GM12864 (cell line): ENCODE results near the gene PLK1.
"Not testable (repeated sequence)": the region's sequence is repeated elsewhere in the genome, so short reads cannot be mapped to it uniquely, and the experiment has no call there.

Experiments used
- DNase-seq: peaks from one replicate; pipeline ENCODE4 v3.0.0-alpha.2; 2011; ENCODE audit warnings: low read depth
- H3K4me3 ChIP-seq: 2 replicates; pipeline ENCODE4 v1.5.1; 2011; ENCODE audit warnings: mild to moderate bottlenecking, low read depth, low read length, control low read depth
- TF ChIP-seq, protein P1 (sequence below): IDR thresholded peaks from 2 replicates; pipeline ENCODE4 v1.5.1; 2011; ENCODE audit warnings: low read depth, mild to moderate bottlenecking, moderate library complexity, low read length, control low read depth, inconsistent platforms; ENCODE audit errors: missing control alignments

Gene PLK1

DNA sequence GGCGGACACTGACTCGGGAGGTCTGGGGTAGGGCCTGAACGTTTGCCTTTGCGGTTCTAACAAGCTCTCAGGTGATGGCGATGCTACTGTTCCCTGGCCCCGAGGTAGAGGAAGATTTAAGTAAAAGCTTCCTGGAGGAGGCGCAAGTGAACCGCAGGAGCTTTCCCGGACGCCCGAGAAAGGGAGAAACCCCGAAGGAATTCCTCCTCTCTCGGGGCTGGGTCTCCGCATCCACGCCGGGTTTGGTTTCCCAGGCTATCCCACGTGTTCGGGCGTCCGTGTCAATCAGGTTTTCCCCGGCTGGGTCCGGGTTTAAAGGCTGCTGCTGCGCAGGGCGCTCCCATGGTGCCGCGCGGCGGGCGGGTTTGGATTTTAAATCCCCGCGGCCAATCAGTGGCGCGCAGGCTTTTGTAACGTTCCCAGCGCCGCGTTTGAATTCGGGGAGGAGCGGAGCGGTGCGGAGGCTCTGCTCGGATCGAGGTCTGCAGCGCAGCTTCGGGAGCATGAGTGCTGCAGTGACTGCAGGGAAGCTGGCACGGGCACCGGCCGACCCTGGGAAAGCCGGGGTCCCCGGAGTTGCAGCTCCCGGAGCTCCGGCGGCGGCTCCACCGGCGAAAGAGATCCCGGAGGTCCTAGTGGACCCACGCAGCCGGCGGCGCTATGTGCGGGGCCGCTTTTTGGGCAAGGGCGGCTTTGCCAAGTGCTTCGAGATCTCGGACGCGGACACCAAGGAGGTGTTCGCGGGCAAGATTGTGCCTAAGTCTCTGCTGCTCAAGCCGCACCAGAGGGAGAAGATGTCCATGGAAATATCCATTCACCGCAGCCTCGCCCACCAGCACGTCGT is at the start of gene PLK1:
TSS of gene PLK1 (plus strand) at position 460 of the 844 bp plus-strand sequence. CDS start at position 504, 44 bp downstream.
- peak; percentile 49 for DNase-seq
- peak within 1 kb of the TSS; percentile 82 for H3K4me3 ChIP-seq
- TF ChIP-seq, protein P1, sequence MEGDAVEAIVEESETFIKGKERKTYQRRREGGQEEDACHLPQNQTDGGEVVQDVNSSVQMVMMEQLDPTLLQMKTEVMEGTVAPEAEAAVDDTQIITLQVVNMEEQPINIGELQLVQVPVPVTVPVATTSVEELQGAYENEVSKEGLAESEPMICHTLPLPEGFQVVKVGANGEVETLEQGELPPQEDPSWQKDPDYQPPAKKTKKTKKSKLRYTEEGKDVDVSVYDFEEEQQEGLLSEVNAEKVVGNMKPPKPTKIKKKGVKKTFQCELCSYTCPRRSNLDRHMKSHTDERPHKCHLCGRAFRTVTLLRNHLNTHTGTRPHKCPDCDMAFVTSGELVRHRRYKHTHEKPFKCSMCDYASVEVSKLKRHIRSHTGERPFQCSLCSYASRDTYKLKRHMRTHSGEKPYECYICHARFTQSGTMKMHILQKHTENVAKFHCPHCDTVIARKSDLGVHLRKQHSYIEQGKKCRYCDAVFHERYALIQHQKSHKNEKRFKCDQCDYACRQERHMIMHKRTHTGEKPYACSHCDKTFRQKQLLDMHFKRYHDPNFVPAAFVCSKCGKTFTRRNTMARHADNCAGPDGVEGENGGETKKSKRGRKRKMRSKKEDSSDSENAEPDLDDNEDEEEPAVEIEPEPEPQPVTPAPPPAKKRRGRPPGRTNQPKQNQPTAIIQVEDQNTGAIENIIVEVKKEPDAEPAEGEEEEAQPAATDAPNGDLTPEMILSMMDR, result peak; percentile 29

GRCh38 chr16:23629516-23629915 is 49.2 kb upstream of the PLK1 start:
- no peak overlapping the region for H3K4me3 ChIP-seq
- no peak for DNase-seq
- TF ChIP-seq, protein P1, result no peak

DNA sequence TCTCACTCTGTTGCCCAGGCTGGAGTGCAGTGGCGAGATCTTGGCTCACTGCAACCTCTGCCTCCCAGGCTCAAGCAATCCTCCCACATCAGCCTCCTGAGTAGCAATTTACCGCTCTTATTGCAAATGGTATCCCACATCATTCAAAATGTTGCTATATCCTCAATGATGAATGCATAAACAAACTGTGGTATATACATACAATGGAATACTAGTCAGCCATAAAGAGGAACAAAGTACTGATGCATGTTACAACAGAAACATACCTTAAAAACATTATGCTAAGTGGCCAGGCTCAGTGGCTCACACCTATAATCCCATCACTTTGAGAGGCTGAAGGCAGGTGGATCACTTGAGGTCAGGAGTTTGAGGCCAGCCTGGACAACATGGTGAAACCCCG is 46.8 kb upstream of the PLK1 start:
- not testable (repeated sequence) for H3K4me3 ChIP-seq, DNase-seq

DNA sequence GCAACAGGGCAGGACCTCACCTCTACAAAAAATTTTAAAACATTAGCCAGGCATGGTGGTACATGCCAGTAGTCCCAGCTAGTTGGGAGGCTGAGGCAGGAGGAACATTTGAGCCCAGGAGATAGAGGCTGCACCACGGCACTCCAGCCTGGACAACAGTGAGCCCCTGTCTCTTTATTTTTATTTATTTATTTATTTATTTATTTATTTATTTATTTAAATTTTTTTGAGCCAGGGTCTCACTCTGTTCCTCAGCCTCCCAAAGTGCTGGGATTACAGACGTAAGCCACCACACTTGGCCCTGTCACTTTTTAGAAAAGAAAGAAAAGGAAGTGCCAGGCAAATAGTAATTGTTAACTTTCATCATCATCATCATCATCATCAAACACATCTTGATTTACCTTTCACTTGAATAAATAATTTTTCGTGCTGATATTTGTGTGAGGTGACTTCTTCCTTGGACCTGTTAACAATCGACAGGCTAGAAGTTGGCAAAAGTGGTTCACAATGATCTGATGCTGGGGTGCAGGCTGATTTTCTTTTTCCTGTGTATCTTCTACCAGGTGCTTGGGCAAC is 44.1 kb upstream of the PLK1 start:
- DNase-seq, result no peak
- TF ChIP-seq, protein P1, result no peak
- H3K4me3 ChIP-seq, result no peak overlapping the region

DNA sequence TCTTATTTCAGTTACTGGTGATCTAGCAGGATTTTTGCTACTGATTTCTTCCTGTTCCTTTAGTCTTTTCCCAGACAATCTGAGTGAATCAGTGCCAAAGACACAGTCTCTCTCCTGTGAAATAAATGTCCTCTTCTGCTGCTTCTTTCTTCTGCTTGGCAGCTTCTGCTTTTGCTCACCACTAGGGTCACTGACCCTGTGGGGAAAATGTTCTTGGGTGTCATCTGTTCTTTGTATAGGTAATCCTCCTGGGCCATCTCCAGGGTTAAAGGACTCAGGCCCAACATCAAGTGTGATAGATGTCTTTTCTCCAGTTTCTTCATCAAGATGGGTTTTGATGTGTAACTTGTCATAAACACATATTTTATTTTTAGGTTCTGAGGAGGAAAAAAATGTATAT is 42.7 kb upstream of the PLK1 start:
- H3K4me3 ChIP-seq, result no peak overlapping the region
- TF ChIP-seq, protein P1, result no peak
- DNase-seq, result no peak

GRCh38 chr16:23640615-23640930 is 38.1 kb upstream of the PLK1 start:
- no peak for DNase-seq
- peak overlapping the region; percentile 79 for H3K4me3 ChIP-seq
- TF ChIP-seq, protein P1, result no peak

- peak within 1 kb of the TSS; percentile 79 for H3K4me3 ChIP-seq
- TF ChIP-seq, protein P1, result no peak
- peak; percentile 82 for DNase-seq
Observed at GRCh38 chr16:23640931-23641765, 37.5 kb upstream of the PLK1 start, which contains the start of the genes DCTN5 and PALB2. DCTN5 (plus strand) TSS chr16:23641466; CDS start chr16:23641543, 77 bp downstream. PALB2 (minus strand) TSS chr16:23641310; CDS start chr16:23641157, 153 bp downstream.
